GM19397 (cell line): ENCODE measurements around the gene TREML4.

Experiments used
- ATAC-seq: cut with Tn5 transposase; IDR thresholded peaks from one replicate; pipeline ENCODE4 v1.9.1; 2021; ENCODE audit warnings: mild to moderate bottlenecking, moderate library complexity; ENCODE audit not compliant: unreplicated experiment

Gene TREML4

DNA sequence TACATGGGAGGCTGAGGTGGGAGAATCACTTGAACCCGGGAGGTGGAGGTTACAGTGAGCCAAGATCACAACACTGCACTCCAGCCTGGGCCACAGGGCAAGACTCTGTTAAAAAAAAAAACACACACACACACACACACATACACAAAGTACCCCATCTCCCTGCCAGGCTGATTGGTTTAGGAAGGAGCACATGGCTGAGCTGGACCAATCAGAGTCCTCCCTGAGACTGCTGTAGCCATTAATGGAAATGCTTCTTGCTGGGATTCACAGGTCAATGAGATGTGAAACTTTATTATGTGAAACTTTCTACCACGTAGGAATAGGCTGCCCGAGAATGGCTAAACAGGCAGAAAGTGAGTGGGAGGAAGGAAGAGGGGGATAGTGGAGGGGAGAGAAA lies 55.5 kb downstream of the TREML4 start:
- no peak for ATAC-seq

DNA sequence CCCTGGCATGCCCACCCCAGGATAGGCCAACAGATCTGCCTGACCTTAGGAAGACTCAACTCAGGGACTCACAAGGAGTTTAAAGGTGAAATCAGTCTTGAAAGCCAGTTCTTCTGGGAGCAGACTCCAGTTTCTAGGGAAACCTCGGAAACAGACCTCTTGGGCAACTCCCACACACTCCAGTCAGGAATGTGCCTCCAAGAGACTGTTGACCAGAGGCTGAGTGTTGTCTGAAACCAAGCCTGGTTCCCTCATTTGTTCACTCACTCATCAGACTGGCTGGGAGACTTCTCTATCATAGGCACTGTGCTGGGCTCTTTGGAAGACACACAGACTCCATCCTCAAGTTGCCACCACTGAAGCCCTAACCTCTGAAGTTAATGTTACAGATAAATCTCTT lies 56.6 kb downstream of the TREML4 start:
- no peak for ATAC-seq

DNA sequence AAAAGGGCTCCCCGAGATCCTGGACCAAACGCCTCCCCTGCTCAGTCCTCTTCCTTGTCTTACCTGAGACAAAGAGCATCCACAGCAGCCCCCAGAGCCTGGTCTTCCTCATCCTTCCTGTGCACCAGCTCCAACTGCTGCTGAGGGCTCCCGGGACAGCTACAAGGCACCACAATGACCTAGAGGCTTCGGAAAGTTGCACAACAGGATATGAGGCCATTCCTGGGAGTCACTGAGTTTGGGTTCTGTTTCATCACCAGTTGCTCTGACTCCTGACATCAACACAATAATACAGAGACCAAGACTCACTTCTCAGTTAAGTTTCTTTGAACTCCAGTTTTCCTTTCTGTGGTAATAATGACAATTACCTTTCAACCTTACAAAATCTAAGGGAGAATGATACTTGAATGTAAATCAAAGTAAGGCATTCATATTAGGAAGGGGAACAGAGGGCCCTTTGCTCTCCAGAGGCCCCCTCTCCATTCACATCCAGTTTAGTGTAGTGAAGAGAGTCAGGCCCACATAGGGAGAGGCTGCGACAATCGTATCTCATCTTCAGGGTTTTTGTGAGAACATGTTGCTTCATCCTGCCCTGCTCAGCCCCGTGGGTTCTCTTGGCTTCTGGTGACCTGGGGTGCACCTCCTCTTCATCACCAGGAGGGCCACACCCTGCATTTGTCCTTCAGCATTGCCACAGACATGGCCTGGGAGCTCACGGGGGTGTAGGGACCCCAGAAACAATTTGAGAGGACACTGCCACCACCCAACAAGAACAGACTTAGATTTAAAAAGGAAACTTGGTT lies 58.6 kb downstream of the TREML4 start, which contains the start of gene TREM1:
TREM1 (minus strand) TSS at position 139 of the 803 bp plus-strand sequence; CDS start at position 112, 27 bp downstream.
- ATAC-seq = no peak

DNA sequence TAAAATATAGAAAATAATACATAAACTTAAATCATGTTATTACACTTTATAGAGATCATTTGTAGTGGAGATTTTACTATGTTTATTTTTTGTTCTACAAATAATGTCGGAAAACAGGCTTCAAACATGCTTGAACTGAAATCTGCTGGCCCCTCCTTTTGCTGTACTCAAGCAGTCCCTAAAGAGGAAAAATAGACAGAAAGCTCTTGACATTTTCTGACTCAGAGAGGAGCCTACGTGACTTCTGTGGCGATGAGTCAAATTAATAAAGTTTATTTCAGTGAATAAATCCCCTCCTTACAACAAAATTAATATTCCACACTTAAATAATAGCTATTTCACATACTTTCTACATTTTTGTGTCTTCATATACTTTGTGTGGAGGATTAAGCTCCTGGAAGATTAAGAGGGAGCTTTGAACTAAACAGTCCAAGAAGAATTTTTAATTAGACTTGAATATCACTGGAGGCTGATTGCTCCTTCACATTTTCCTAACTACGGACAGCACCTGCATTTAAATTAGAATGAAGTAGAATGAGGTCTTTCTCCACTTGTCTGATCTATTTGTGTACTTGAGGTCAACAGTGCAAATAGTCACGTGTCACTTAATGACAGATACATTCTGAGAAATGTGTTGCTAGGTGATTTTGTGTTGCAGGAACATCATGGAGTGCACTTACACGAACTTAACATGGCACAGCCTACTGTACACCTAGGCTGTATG lies 60.0 kb downstream of the TREML4 start:
- ATAC-seq = no peak
